Central memory CD8-positive, alpha-beta T cell (primary cell): ENCODE results near the gene RPL3.

Experiments
- ATAC-seq: fragments of 150-1000 bp; cut with Tn5 transposase; replicated peaks from 2 replicates; pipeline ENCODE4 v1.10.0; 2022; ENCODE audit warnings: mild to moderate bottlenecking, moderate FRiP score, moderate number of reproducible peaks; ENCODE audit not compliant: poor library complexity, severe bottlenecking; ENCODE audit errors: extremely low read depth
- DNase-seq, 2 donors: peaks; one replicate each; pipeline ENCODE4 v3.0.0; 2021; ENCODE audit warnings: low spot score in 2 of 2
- H3K27ac Mint-ChIP-seq: one replicate; pipeline ENCODE4 v1.8.0; 2022; ENCODE audit warnings: low read depth, mild to moderate bottlenecking, moderate library complexity, mixed read lengths
- H3K27me3 Mint-ChIP-seq: one replicate; pipeline ENCODE4 v1.8.0; 2022; ENCODE audit warnings: mixed read lengths
- H3K36me3 Mint-ChIP-seq: one replicate; pipeline ENCODE4 v1.8.0; 2022; ENCODE audit warnings: mild to moderate bottlenecking, moderate library complexity, mixed read lengths; ENCODE audit not compliant: insufficient read depth
- H3K4me1 Mint-ChIP-seq: one replicate; pipeline ENCODE4 v1.8.0; 2022; ENCODE audit warnings: mixed read lengths
- H3K4me3 Mint-ChIP-seq: one replicate; pipeline ENCODE4 v1.8.0; 2022; ENCODE audit warnings: mild to moderate bottlenecking, moderate library complexity, mixed read lengths
- H3K9me3 Mint-ChIP-seq: one replicate; pipeline ENCODE4 v1.8.0; 2022; ENCODE audit warnings: mixed read lengths

The RPL3 gene

GRCh38 chr22:39264349-39265038, 54.9 kb downstream of the RPL3 start:
- Mint-ChIP-seq H3K4me3 (no peak overlapping the region), H3K27ac (peak overlapping the region; percentile 19), H3K9me3 (no peaks in the 10 kb centered on the region), H3K27me3 (no peaks in the 10 kb centered on the region), H3K4me1 (peaks cover 4% of the 10 kb centered on the region), H3K36me3 (peaks cover 2% of the 10 kb centered on the region)
- ATAC-seq (peak; percentile 24), DNase-seq (no peak)

- no peak for DNase-seq
- peaks cover 4% of the 10 kb centered on the region for H3K4me1 Mint-ChIP-seq
- no peak for ATAC-seq
- H3K9me3 Mint-ChIP-seq, result no peaks in the 10 kb centered on the region
- H3K36me3 Mint-ChIP-seq, result peaks cover 2% of the 10 kb centered on the region
- no peak overlapping the region for H3K4me3 Mint-ChIP-seq
- H3K27me3 Mint-ChIP-seq, result no peaks in the 10 kb centered on the region
- no peak overlapping the region for H3K27ac Mint-ChIP-seq
Observed at GRCh38 chr22:39263626-39264348, 55.6 kb downstream of the RPL3 start.
